HepG2 (cell line): Measurements from ENCODE around the gene ETV6. TPM values are rescaled to one million over a fixed set of nuclear protein-coding genes. Genes with fewer than 3 reads are reported as not detected.

Experiments
- ATAC-seq: fragments of 200-7000 bp; cut with Tn5 transposase; 3 replicates; pipeline ENCODE4 v1.9.1; 2020; ENCODE audit warnings: mild to moderate bottlenecking, moderate library complexity
- BruUV-seq: library from RNA; stranded (reverse); fragments of 400-500 nt; replicated peaks from 2 replicates; lab custom pipeline; 2021; lab: Mats Ljungman, UMichigan
- CTCF ChIA-PET: fragments of 300-600 bp; formaldehyde crosslinking; extraction: SDS; loops from one replicate; lab custom pipeline; 2021; ENCODE audit warnings: low total read pairs, inconsistent platforms, low intra/inter-chr PET ratio; lab: Yijun Ruan, JAX
- POLR2A ChIA-PET: fragments of 350-600 bp; sonication (Branson Sonifier 250); formaldehyde crosslinking; loops from one replicate; lab custom pipeline; 2020; ENCODE audit warnings: antibody characterized with exemption, inconsistent platforms; lab: Yijun Ruan, JAX
- DNase-seq: peaks from one replicate; pipeline ENCODE4 v3.0.0-alpha.2; 2015; ENCODE audit warnings: low spot score
- FAIRE-seq: peaks from 3 replicates; lab custom pipeline; 2011; peaks lifted over from hg19 to GRCh38; lab: Jason Lieb, UNC
- H2AFZ ChIP-seq: one replicate; pipeline ENCODE4 v1.6.1; 2011; ENCODE audit warnings: low read length, inconsistent platforms
- H3K27ac ChIP-seq: fragments of 300-600 bp; 3 replicates; pipeline ENCODE4 v1.8.0; 2011; ENCODE audit warnings: mixed run types, mild to moderate bottlenecking, mixed read lengths, low read length, inconsistent platforms; ENCODE audit not compliant: insufficient read depth; ENCODE audit errors: extremely low read length
- H3K27me3 ChIP-seq, 2 experiments: fragments of 200-600 bp in 1 of 2; 2 replicates in 1 of 2; 3 replicates in 1 of 2; pipeline versions ENCODE4 v1.6.0 to v1.8.0; 2011; ENCODE audit warnings: low read length in 2 of 2, mild to moderate bottlenecking in 2 of 2, moderate library complexity in 2 of 2, inconsistent platforms in 1 of 2; ENCODE audit not compliant: insufficient read depth in 2 of 2, control insufficient read depth in 1 of 2
- H3K36me3 ChIP-seq, 2 experiments: fragments of 200-600 bp in 1 of 2; replicated peaks in 1 of 2; 2 replicates in 1 of 2; 3 replicates in 1 of 2; pipeline versions ENCODE4 v1.5.1 to v1.8.0; 2011; ENCODE audit warnings: low read length in 2 of 2, inconsistent platforms in 1 of 2; ENCODE audit not compliant: insufficient read depth in 2 of 2, control insufficient read depth in 1 of 2
- H3K4me1 ChIP-seq: 2 replicates; pipeline ENCODE4 v1.5.1; 2012; ENCODE audit warnings: low read length, inconsistent platforms; ENCODE audit not compliant: insufficient read depth
- H3K4me2 ChIP-seq: 2 replicates; pipeline ENCODE4 v1.6.0; 2011; ENCODE audit warnings: low read depth, low read length, inconsistent platforms
- H3K4me3 ChIP-seq, 3 experiments: fragments of 200-600 bp in 1 of 3; sonication (generic), shearing (Covaris generic) in 1 of 3; replicated peaks in 1 of 3; 2 replicates each; pipeline ENCODE4 v1.5.1; 2011 to 2016; ENCODE audit warnings: low read length in 3 of 3, inconsistent platforms in 2 of 3, low read depth in 2 of 3, mild to moderate bottlenecking in 2 of 3, control low read depth in 1 of 3, mixed read lengths in 1 of 3; ENCODE audit not compliant: insufficient read depth in 1 of 3
- H3K79me2 ChIP-seq: one replicate; pipeline ENCODE4 v1.6.1; 2011; ENCODE audit warnings: low read length, inconsistent platforms; ENCODE audit not compliant: insufficient read depth
- H3K9ac ChIP-seq: 2 replicates; pipeline ENCODE4 v1.6.0; 2011; ENCODE audit warnings: mild to moderate bottlenecking, low read depth, low read length, inconsistent platforms; ENCODE audit not compliant: insufficient read depth
- H3K9me3 ChIP-seq: 2 replicates; pipeline ENCODE4 v1.5.1; 2012; ENCODE audit warnings: mild to moderate bottlenecking, low read length
- H4K20me1 ChIP-seq: 2 replicates; pipeline ENCODE4 v1.6.0; 2011; ENCODE audit warnings: inconsistent platforms, mild to moderate bottlenecking, low read length, moderate library complexity; ENCODE audit not compliant: insufficient read depth
- ELF4 ChIP-seq: sonication (generic); formaldehyde crosslinking; IDR thresholded peaks from 2 replicates; pipeline ENCODE4 v1.5.0; 2020; ENCODE audit warnings: missing genetic modification reagents, mild to moderate bottlenecking, moderate library complexity, borderline replicate concordance
- ETV5 ChIP-seq: IDR thresholded peaks from 2 replicates; pipeline ENCODE4 v1.6.1; 2018; ENCODE audit warnings: missing biosample characterization, missing genetic modification reagents, inconsistent platforms, borderline replicate concordance
- JUNB ChIP-seq: sonication (generic); formaldehyde crosslinking; IDR thresholded peaks from 2 replicates; pipeline ENCODE4 v1.8.0; 2022; ENCODE audit warnings: missing genetic modification reagents, mild to moderate bottlenecking, borderline replicate concordance
- KDM6A ChIP-seq: IDR thresholded peaks from 2 replicates; pipeline ENCODE4 v1.6.1; 2016; ENCODE audit warnings: low read depth
- MZF1 ChIP-seq: sonication (generic); formaldehyde crosslinking; IDR thresholded peaks from 2 replicates; pipeline ENCODE4 v1.8.1; 2023; ENCODE audit warnings: mild to moderate bottlenecking, missing genetic modification reagents, borderline replicate concordance
- PHF5A ChIP-seq: IDR thresholded peaks from one replicate; pipeline ENCODE4 v1.6.1; 2018; ENCODE audit warnings: low read depth, missing genetic modification reagents; ENCODE audit not compliant: unreplicated experiment
- PHF8 ChIP-seq: sonication (generic); formaldehyde crosslinking; IDR thresholded peaks from 2 replicates; pipeline ENCODE4 v1.5.0; 2020; ENCODE audit warnings: missing genetic modification reagents
- RBFOX2 ChIP-seq: fragments of 200-400 bp; formaldehyde crosslinking; IDR thresholded peaks from 2 replicates; pipeline ENCODE4 v1.6.1; 2017; ENCODE audit warnings: low read depth, mild to moderate bottlenecking, low read length
- TBX3 ChIP-seq: fragments of 450-650 bp; IDR thresholded peaks from 2 replicates; pipeline ENCODE4 v1.6.1; 2017; ENCODE audit warnings: antibody characterized with exemption, mild to moderate bottlenecking, inconsistent platforms, borderline replicate concordance
- U2AF1 ChIP-seq: fragments of 200-400 bp; formaldehyde crosslinking; optimal IDR thresholded peaks from 2 replicates; pipeline ENCODE3; 2017; ENCODE audit warnings: mild to moderate bottlenecking, low read depth, low read length
- ZNF101 ChIP-seq: sonication (generic); formaldehyde crosslinking; IDR thresholded peaks from 2 replicates; pipeline ENCODE4 v1.4.0; 2020; ENCODE audit warnings: mild to moderate bottlenecking, low read depth, missing genetic modification reagents, borderline replicate concordance
- ZNF326 ChIP-seq: sonication (generic); formaldehyde crosslinking; IDR thresholded peaks from 2 replicates; pipeline ENCODE4 v1.4.0; 2020; ENCODE audit warnings: missing genetic modification reagents, borderline replicate concordance
- ZNF792 ChIP-seq: IDR thresholded peaks from 2 replicates; pipeline ENCODE4 v1.6.1; 2016
- ZSCAN12 ChIP-seq: sonication (generic); formaldehyde crosslinking; IDR thresholded peaks from 2 replicates; pipeline ENCODE4 v1.9.0; 2021; ENCODE audit warnings: mild to moderate bottlenecking, missing genetic modification reagents
- ZSCAN20 ChIP-seq: sonication (generic); formaldehyde crosslinking; IDR thresholded peaks from 2 replicates; pipeline ENCODE4 v1.4.0; 2020; ENCODE audit warnings: missing genetic modification reagents, mild to moderate bottlenecking, borderline replicate concordance
- ZSCAN21 ChIP-seq: sonication (generic); formaldehyde crosslinking; IDR thresholded peaks from 2 replicates; pipeline ENCODE4 v1.8.0; 2022; ENCODE audit warnings: mild to moderate bottlenecking, missing genetic modification reagents, moderate library complexity, borderline replicate concordance
- WGBS: methylation state at CpG from one replicate; pipeline ENCODE4 v1.1.6; 2017; ENCODE audit warnings: low lambda C conversion rate; 5-methylcytosine and 5-hydroxymethylcytosine counted together
- in situ Hi-C: cut with HindIII; loops from 2 replicates; pipeline ENCODE4 v1.10.0; 2017; ENCODE audit warnings: low pct_unique_long_range_greater_than_20kb; ENCODE audit not compliant: extremely low pct_ligation_motif_present
- intact Hi-C: fragments of 100-400 bp; cut with micrococcal nuclease; formaldehyde crosslinking; loops from one replicate; pipeline ENCODE4 v1.10.0; 2022; ENCODE audit not compliant: unreplicated experiment
- polyA plus RNA-seq, 8 experiments: library from polyadenylated mRNA; depleted of rRNA in 3 of 8; stranded (reverse) in 7 of 8; unstranded in 1 of 8; fragments of >200 nt; fragmentation: Illumina TruSeq in 4 of 8; extraction: Trizol in 4 of 8; gene quantifications; 2 replicates each; pipeline versions ENCODE4 v1.2.1 to v1.2.3, GENCODE V29; 2011 to 2016; ENCODE audit warnings: low read depth in 4 of 8, missing spikeins in 1 of 8, mixed read lengths in 1 of 8; ENCODE audit not compliant: insufficient read depth in 1 of 8
- total RNA-seq, 5 experiments: library from RNA; depleted of rRNA; stranded (reverse); fragments of >200 nt; fragmentation: Illumina TruSeq; extraction: Trizol; gene quantifications; 2 replicates each; pipeline ENCODE4 v1.2.3, GENCODE V29; 2016; ENCODE audit warnings: low read depth in 1 of 5
- TF ChIP-seq, protein P1 (sequence below): sonication (generic); formaldehyde crosslinking; IDR thresholded peaks from 2 replicates; pipeline ENCODE4 v1.4.0; 2020; ENCODE audit warnings: missing genetic modification reagents, borderline replicate concordance
- TF ChIP-seq, protein P2 (sequence below): sonication (generic); formaldehyde crosslinking; IDR thresholded peaks from 2 replicates; pipeline ENCODE4 v1.5.0; 2020; ENCODE audit warnings: missing genetic modification reagents, mild to moderate bottlenecking, borderline replicate concordance

The ETV6 gene
- total and polyA plus RNA-seq, 2 of the 13 experiments (the other 11 are each of a cell fraction or from before 2014, with no cell fraction given): 2.2 to 3.0 TPM

DNA sequence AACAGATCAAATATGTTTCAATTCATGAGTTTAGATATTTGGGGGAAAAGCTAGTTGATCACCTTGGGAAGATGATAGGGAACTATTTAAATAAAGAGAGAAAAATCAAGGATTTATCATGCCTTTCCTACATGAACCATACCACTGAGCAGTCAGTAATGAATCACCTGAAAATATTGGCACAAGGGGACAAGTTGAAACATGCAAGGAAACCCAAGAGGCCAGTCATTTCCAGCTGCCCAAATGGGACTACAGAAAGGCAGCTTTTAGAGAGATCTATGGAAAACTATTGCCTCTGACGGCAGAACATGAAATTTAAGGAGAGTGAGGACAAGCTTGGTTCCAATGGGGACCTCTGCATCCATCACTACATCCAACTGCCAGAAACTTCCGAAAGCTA lies 14.1 kb upstream of the ETV6 start:
- ChIA-PET POLR2A (no interaction called here), CTCF (no interaction called here)
- in situ Hi-C loops: no loop called here
- Histone ChIP-seq H3K36me3 (no peaks in the 10 kb centered on the region), H3K4me1 (peaks cover 11% of the 10 kb centered on the region), H3K9ac (no peak overlapping the region), H3K27me3 (no peaks in the 10 kb centered on the region; a peak in 1 of 5 replicates), H2AFZ (no peak overlapping the region), H4K20me1 (no peaks in the 10 kb centered on the region), H3K4me2 (no peak overlapping the region), H3K27ac (no peak overlapping the region), H3K9me3 (peaks cover 7% of the 10 kb centered on the region; the same call in 1 of the 2 replicates), H3K79me2 (no peaks in the 10 kb centered on the region), H3K4me3 (no peak overlapping the region)
- intact Hi-C loops: no loop called here
- no peak for FAIRE-seq
- WGBS: 75% methylated on average over 2 of the region's 2 CpGs
- BruUV-seq: no TSS peak
- no peak for DNase-seq
- ATAC-seq: no peak
- TF ChIP-seq, protein P1, sequence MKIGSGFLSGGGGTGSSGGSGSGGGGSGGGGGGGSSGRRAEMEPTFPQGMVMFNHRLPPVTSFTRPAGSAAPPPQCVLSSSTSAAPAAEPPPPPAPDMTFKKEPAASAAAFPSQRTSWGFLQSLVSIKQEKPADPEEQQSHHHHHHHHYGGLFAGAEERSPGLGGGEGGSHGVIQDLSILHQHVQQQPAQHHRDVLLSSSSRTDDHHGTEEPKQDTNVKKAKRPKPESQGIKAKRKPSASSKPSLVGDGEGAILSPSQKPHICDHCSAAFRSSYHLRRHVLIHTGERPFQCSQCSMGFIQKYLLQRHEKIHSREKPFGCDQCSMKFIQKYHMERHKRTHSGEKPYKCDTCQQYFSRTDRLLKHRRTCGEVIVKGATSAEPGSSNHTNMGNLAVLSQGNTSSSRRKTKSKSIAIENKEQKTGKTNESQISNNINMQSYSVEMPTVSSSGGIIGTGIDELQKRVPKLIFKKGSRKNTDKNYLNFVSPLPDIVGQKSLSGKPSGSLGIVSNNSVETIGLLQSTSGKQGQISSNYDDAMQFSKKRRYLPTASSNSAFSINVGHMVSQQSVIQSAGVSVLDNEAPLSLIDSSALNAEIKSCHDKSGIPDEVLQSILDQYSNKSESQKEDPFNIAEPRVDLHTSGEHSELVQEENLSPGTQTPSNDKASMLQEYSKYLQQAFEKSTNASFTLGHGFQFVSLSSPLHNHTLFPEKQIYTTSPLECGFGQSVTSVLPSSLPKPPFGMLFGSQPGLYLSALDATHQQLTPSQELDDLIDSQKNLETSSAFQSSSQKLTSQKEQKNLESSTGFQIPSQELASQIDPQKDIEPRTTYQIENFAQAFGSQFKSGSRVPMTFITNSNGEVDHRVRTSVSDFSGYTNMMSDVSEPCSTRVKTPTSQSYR (CRISPR knock-in tag): no peak
- no peak for TF ChIP-seq ZSCAN12 (CRISPR knock-in tag)
- no peak for TF ChIP-seq JUNB (CRISPR knock-in tag)
- no peak for TF ChIP-seq TBX3
- TF ChIP-seq ZSCAN20: no peak
- TF ChIP-seq ELF4 (CRISPR knock-in tag): no peak
- TF ChIP-seq MZF1: no peak
- TF ChIP-seq PHF8 (CRISPR knock-in tag): no peak
- no peak for TF ChIP-seq KDM6A (CRISPR knock-in tag)
- TF ChIP-seq ZSCAN21 (CRISPR knock-in tag): no peak
- TF ChIP-seq ZNF326 (CRISPR knock-in tag): no peak
- TF ChIP-seq PHF5A: no peak
- TF ChIP-seq U2AF1: no peak
- no peak for TF ChIP-seq RBFOX2
- no peak for TF ChIP-seq ZNF792
- no peak for TF ChIP-seq ZNF101 (CRISPR knock-in tag)
- no peak for TF ChIP-seq ETV5
- TF ChIP-seq, protein P2, sequence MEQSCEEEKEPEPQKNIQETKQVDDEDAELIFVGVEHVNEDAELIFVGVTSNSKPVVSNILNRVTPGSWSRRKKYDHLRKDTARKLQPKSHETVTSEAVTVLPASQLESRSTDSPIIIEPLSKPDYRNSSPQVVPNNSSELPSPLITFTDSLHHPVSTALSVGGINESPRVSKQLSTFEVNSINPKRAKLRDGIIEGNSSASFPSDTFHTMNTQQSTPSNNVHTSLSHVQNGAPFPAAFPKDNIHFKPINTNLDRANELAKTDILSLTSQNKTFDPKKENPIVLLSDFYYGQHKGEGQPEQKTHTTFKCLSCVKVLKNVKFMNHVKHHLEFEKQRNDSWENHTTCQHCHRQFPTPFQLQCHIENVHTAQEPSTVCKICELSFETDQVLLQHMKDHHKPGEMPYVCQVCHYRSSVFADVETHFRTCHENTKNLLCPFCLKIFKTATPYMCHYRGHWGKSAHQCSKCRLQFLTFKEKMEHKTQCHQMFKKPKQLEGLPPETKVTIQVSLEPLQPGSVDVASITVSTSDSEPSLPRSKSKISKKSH: no peak
